Mesendoderm (in vitro differentiated cells): Measurements from ENCODE around the gene P2RY13.

Experiments used
- DNase-seq: peaks from one replicate; pipeline ENCODE4 v3.0.0; 2013
- H2AK5ac ChIP-seq: 2 replicates; pipeline ENCODE4 v1.6.1; 2013; ENCODE audit warnings: low read length, inconsistent platforms
- H2BK120ac ChIP-seq: 2 replicates; pipeline ENCODE4 v1.6.1; 2013; ENCODE audit warnings: low read depth, mild to moderate bottlenecking, low read length, moderate library complexity, mixed read lengths
- H2BK15ac ChIP-seq: replicated peaks from 2 replicates; pipeline ENCODE4 v1.6.1; 2013; ENCODE audit warnings: low read depth, mild to moderate bottlenecking, moderate library complexity
- H2BK5ac ChIP-seq: 2 replicates; pipeline ENCODE4 v1.6.1; 2013; ENCODE audit warnings: low read length, inconsistent platforms
- H3K18ac ChIP-seq: 2 replicates; pipeline ENCODE4 v1.6.1; 2013; ENCODE audit warnings: mild to moderate bottlenecking, low read length, mixed read lengths
- H3K23ac ChIP-seq: one replicate; pipeline ENCODE4 v1.6.1; 2013; ENCODE audit warnings: low read length
- H3K27ac ChIP-seq: 2 replicates; pipeline ENCODE4 v1.5.1; 2013; ENCODE audit warnings: low read depth, mild to moderate bottlenecking, inconsistent platforms, low read length, moderate library complexity
- H3K27me3 ChIP-seq: 2 replicates; pipeline ENCODE4 v1.6.1; 2013; ENCODE audit warnings: low read length, control low read depth, mild to moderate bottlenecking, inconsistent platforms; ENCODE audit not compliant: insufficient read depth, poor library complexity
- H3K36me3 ChIP-seq: 2 replicates; pipeline ENCODE4 v1.6.1; 2013; ENCODE audit warnings: low read length, inconsistent platforms; ENCODE audit not compliant: control insufficient read depth, insufficient read depth
- H3K4ac ChIP-seq: one replicate; pipeline ENCODE4 v1.6.1; 2013; ENCODE audit warnings: low read depth, mild to moderate bottlenecking, low read length, moderate library complexity
- H3K4me1 ChIP-seq: 2 replicates; pipeline ENCODE4 v1.6.1; 2013; ENCODE audit warnings: low read depth, low read length, inconsistent platforms; ENCODE audit not compliant: control insufficient read depth
- H3K4me2 ChIP-seq: 2 replicates; pipeline ENCODE4 v1.6.1; 2013; ENCODE audit warnings: low read length
- H3K4me3 ChIP-seq: 2 replicates; pipeline ENCODE4 v1.5.1; 2013; ENCODE audit warnings: mild to moderate bottlenecking, low read length
- H3K56ac ChIP-seq: one replicate; pipeline ENCODE4 v1.6.1; 2013; ENCODE audit warnings: low read length
- H3K79me1 ChIP-seq: 2 replicates; pipeline ENCODE4 v1.6.1; 2013; ENCODE audit warnings: low read length, inconsistent platforms
- H3K79me2 ChIP-seq: 2 replicates; pipeline ENCODE4 v1.6.1; 2013; ENCODE audit warnings: mild to moderate bottlenecking, low read length; ENCODE audit not compliant: control insufficient read depth, insufficient read depth
- H3K9ac ChIP-seq: 2 replicates; pipeline ENCODE4 v1.6.1; 2013; ENCODE audit warnings: low read length, inconsistent platforms
- H4K5ac ChIP-seq: one replicate; pipeline ENCODE4 v1.6.1; 2013; ENCODE audit warnings: low read length
- H4K8ac ChIP-seq: one replicate; pipeline ENCODE4 v1.6.1; 2013; ENCODE audit warnings: low read depth, mild to moderate bottlenecking, control low read depth, low read length, moderate library complexity
- whole genome bisulfite sequencing: extraction: QIAGEN DNeasy Blood & Tissue Kit; methylation state at CpG from one replicate; pipeline ENCODE4 v1.1.7; 2013; ENCODE audit warnings: low lambda C conversion rate, missing lambda C conversion rate; ENCODE audit not compliant: insufficient coverage; ENCODE audit errors: extremely low coverage; 5-methylcytosine and 5-hydroxymethylcytosine counted together

P2RY13 gene

DNA sequence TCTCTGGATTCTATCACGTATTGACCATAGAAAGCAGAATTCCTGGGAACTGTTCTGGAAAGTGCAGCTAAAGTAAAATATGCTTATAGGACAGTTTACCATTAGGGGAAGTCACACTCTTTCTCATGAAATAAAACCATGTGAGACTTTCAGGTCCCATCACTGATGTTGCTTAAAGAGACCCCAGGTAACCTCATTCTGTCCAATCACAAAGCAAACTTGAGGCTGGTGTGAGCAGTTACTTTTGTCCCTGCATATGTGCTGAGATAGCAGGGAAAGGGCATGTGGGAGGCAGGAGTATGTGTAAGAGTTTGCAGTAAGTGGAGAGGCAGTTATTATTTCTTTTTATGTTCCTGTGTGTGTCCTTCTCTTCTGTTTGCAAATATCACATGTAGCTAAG lies 28.8 kb downstream of the P2RY13 start:
- H3K4ac ChIP-seq: no peak overlapping the region
- H3K4me3 ChIP-seq: no peak overlapping the region
- H3K27me3 ChIP-seq: no peaks in the 10 kb centered on the region
- H3K4me1 ChIP-seq: peaks cover 5% of the 10 kb centered on the region
- H4K8ac ChIP-seq: no peak overlapping the region
- no peak for DNase-seq
- no peak overlapping the region for H3K56ac ChIP-seq
- no peak overlapping the region for H3K4me2 ChIP-seq
- H3K36me3 ChIP-seq: no peaks in the 10 kb centered on the region
- no peak overlapping the region for H2AK5ac ChIP-seq
- no peak overlapping the region for H2BK5ac ChIP-seq
- no peak overlapping the region for H3K9ac ChIP-seq
- H2BK15ac ChIP-seq: no peak overlapping the region
- H4K5ac ChIP-seq: no peak overlapping the region
- H3K79me1 ChIP-seq: no peaks in the 10 kb centered on the region
- H3K79me2 ChIP-seq: no peaks in the 10 kb centered on the region
- no peak overlapping the region for H3K23ac ChIP-seq
- H3K18ac ChIP-seq: no peak overlapping the region
- no CpG with 5 or more reads among the region's 1 CpG for WGBS
- H3K27ac ChIP-seq: no peak overlapping the region
- H2BK120ac ChIP-seq: no peak overlapping the region

DNA sequence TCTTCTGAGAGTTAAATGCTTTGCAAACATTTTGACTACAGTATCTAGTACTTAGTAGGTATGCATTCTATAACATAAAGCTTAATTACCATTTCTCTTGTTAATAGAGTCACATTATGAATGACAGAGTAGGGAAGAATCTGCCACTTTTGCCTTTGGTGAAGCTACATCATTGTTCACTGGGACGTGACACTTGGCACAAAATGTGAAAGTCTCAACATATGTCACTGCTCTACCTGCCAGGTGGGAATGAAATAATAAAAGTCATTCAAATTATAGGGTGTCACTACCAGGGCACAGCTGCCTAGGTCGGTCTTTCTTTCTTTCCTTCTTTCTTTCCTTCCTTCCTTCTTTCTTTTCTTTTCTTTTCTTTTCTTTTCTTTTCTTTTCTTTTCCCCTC lies 30.3 kb downstream of the P2RY13 start:
- Histone ChIP-seq H2AK5ac (no peak overlapping the region), H3K27ac (no peak overlapping the region), H3K4me2 (no peak overlapping the region), H2BK5ac (no peak overlapping the region), H3K56ac (no peak overlapping the region), H4K5ac (no peak overlapping the region), H2BK120ac (no peak overlapping the region), H2BK15ac (no peak overlapping the region), H3K23ac (no peak overlapping the region), H4K8ac (no peak overlapping the region), H3K4me3 (no peak overlapping the region), H3K18ac (no peak overlapping the region), H3K9ac (no peak overlapping the region), H3K4me1 (no peaks in the 10 kb centered on the region), H3K27me3 (no peaks in the 10 kb centered on the region), H3K4ac (no peak overlapping the region), H3K79me2 (no peaks in the 10 kb centered on the region), H3K79me1 (no peaks in the 10 kb centered on the region), H3K36me3 (no peaks in the 10 kb centered on the region)
- no CpG with 5 or more reads among the region's 2 CpGs for WGBS
- DNase-seq: no peak

DNA sequence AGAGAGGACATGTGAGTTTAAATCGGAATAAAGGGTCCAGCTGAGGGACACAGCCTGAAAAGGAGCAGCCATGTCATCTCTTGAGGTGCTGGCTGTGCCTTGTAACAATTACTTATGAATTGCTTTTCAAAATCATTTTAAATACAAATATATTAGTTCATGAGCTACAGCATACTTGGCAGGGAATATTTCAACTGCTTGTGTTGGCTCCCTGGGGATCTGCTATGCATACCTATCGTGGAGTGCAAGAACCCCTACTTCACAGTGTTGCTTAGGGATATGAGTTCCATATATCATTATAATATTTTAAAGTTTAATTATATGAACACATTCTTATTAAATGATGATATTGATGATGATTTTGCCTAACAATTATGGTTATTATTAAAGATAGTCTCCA lies 31.9 kb downstream of the P2RY13 start:
- H3K27me3 ChIP-seq: no peaks in the 10 kb centered on the region
- no CpG with 5 or more reads among the region's 2 CpGs for WGBS
- H3K4ac ChIP-seq: no peak overlapping the region

GRCh38 chr3:151296226-151296625 lies 33.1 kb downstream of the P2RY13 start:
- no peak overlapping the region for H2BK15ac ChIP-seq
- H3K27ac ChIP-seq: no peak overlapping the region
- no peaks in the 10 kb centered on the region for H3K4me1 ChIP-seq
- no peak overlapping the region for H3K4me2 ChIP-seq
- H2BK5ac ChIP-seq: no peak overlapping the region
- H3K23ac ChIP-seq: no peak overlapping the region
- H4K8ac ChIP-seq: no peak overlapping the region
- H2AK5ac ChIP-seq: no peak overlapping the region
- H3K79me2 ChIP-seq: no peaks in the 10 kb centered on the region
- H3K36me3 ChIP-seq: no peaks in the 10 kb centered on the region
- H3K4me3 ChIP-seq: no peak overlapping the region
- no peaks in the 10 kb centered on the region for H3K27me3 ChIP-seq
- H3K4ac ChIP-seq: no peak overlapping the region
- no peak overlapping the region for H3K56ac ChIP-seq
- H4K5ac ChIP-seq: no peak overlapping the region
- no peak overlapping the region for H2BK120ac ChIP-seq
- no peaks in the 10 kb centered on the region for H3K79me1 ChIP-seq
- no peak overlapping the region for H3K18ac ChIP-seq
- DNase-seq: peak; percentile 49
- no peak overlapping the region for H3K9ac ChIP-seq
- WGBS: no CpG with 5 or more reads among the region's 3 CpGs

More for the DNA sequence above, 31.9 kb downstream of the P2RY13 start:
- H3K27ac ChIP-seq: no peak overlapping the region
- H4K5ac ChIP-seq: no peak overlapping the region
- H3K4me1 ChIP-seq: no peaks in the 10 kb centered on the region
- no peaks in the 10 kb centered on the region for H3K79me2 ChIP-seq
- no peak for DNase-seq
- H2BK15ac ChIP-seq: no peak overlapping the region
- no peaks in the 10 kb centered on the region for H3K36me3 ChIP-seq
- H3K79me1 ChIP-seq: no peaks in the 10 kb centered on the region
- H3K23ac ChIP-seq: no peak overlapping the region
- H3K4me3 ChIP-seq: no peak overlapping the region
- H3K56ac ChIP-seq: no peak overlapping the region
- H2AK5ac ChIP-seq: no peak overlapping the region
- H2BK120ac ChIP-seq: no peak overlapping the region
- H2BK5ac ChIP-seq: no peak overlapping the region
- no peak overlapping the region for H3K9ac ChIP-seq
- no peak overlapping the region for H3K18ac ChIP-seq
- no peak overlapping the region for H4K8ac ChIP-seq
- H3K4me2 ChIP-seq: no peak overlapping the region

DNA sequence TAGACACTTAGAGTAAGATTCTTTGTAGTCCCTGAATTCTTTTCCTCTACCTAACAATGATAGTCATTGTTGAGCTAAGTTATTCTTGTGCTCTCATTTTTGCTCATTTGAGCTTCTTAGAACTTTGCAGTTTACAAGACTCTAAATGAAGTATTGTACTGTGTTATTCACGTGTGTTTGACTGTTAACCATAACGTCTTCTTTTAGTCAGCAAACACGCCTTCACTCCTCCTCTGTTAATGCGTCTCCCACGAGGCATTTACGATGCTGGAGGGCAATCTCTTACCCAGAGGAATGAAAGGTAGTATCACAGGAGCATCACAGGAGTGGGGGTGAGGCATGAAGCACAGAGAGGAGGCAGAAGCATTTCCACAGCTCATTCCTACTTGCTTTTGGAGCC lies 36.2 kb downstream of the P2RY13 start:
- Histone ChIP-seq H2AK5ac (no peak overlapping the region), H2BK120ac (no peak overlapping the region), H3K27me3 (no peaks in the 10 kb centered on the region), H3K4ac (no peak overlapping the region), H3K79me1 (no peaks in the 10 kb centered on the region), H3K9ac (no peak overlapping the region), H2BK15ac (no peak overlapping the region), H3K4me2 (no peak overlapping the region), H3K4me1 (no peaks in the 10 kb centered on the region), H3K79me2 (no peaks in the 10 kb centered on the region), H3K27ac (no peak overlapping the region), H3K56ac (no peak overlapping the region), H3K4me3 (no peak overlapping the region), H2BK5ac (no peak overlapping the region), H3K36me3 (no peaks in the 10 kb centered on the region), H3K18ac (no peak overlapping the region), H4K5ac (no peak overlapping the region), H4K8ac (no peak overlapping the region), H3K23ac (no peak overlapping the region)
- no CpG with 5 or more reads among the region's 6 CpGs for WGBS
- peak; percentile 54 for DNase-seq

GRCh38 chr3:151290673-151291072 lies 38.7 kb downstream of the P2RY13 start:
- no peak for DNase-seq
- H2BK5ac ChIP-seq: no peak overlapping the region
- no peak overlapping the region for H3K4me2 ChIP-seq
- H3K79me2 ChIP-seq: no peaks in the 10 kb centered on the region
- H3K4me1 ChIP-seq: no peaks in the 10 kb centered on the region
- H3K27ac ChIP-seq: no peak overlapping the region
- H3K23ac ChIP-seq: no peak overlapping the region
- H3K4me3 ChIP-seq: no peak overlapping the region
- no peaks in the 10 kb centered on the region for H3K36me3 ChIP-seq
- H2AK5ac ChIP-seq: no peak overlapping the region
- no peaks in the 10 kb centered on the region for H3K27me3 ChIP-seq
- no CpG with 5 or more reads among the region's 3 CpGs for WGBS
- no peak overlapping the region for H3K18ac ChIP-seq
- H3K79me1 ChIP-seq: no peaks in the 10 kb centered on the region
- no peak overlapping the region for H2BK120ac ChIP-seq
- no peak overlapping the region for H3K4ac ChIP-seq
- H4K5ac ChIP-seq: no peak overlapping the region
- no peak overlapping the region for H2BK15ac ChIP-seq
- no peak overlapping the region for H3K56ac ChIP-seq
- no peak overlapping the region for H4K8ac ChIP-seq
- H3K9ac ChIP-seq: no peak overlapping the region
